HS-5 (cell line): Measurements from ENCODE around the gene VPS8.
A peak's percentile ranks its signal among the peaks of the same experiment; 100 is the strongest.
"Not testable (repeated sequence)": the region's sequence is repeated elsewhere in the genome, so short reads cannot be mapped to it uniquely, and the experiment has no call there.

Experiments used
- DNase-seq: peaks from one replicate; pipeline ENCODE4 v3.0.0-alpha.2; 2012; ENCODE audit warnings: low read depth

VPS8 gene

GRCh38 chr3:184872200-184872599 lies 60.2 kb downstream of the VPS8 start:
- DNase-seq = no peak

- DNase-seq = no peak
Measured at GRCh38 chr3:184873141-184873540, 61.2 kb downstream of the VPS8 start.

- DNase-seq = peak; percentile 10
Measured at GRCh38 chr3:184874709-184875644, 63.0 kb downstream of the VPS8 start.

- no peak for DNase-seq
Measured at GRCh38 chr3:184880276-184881019, 68.5 kb downstream of the VPS8 start.

DNA sequence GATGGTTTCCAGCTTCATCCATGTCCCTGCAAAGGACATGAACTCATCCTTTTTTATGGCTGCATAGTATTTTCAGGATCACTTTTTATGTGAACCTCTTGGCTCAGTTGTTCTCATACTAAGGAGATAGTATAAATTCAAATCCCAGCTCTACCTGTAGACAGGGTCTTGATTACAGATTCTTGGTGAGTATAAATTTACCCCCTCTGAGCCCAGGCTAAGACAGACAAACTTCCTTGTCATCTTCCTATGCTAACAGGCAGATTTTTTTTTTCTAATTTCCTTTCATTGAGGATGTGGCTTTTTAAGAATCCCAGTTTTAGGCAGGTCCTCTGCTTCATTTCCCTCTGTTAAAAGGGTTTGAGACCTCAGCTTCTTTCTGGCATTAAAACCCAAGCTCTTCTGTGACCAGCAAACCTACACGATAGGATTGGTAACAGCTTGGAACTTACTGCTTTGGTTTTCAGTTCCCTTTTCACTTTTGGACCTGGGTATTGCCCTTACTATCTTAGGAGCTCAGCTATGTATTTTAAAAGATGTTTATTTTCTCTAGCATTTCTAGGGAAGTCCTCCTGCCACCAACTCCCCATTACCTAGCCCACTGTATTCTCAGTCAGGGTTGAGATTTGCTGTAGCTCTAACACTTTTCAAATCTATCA lies 72.5 kb downstream of the VPS8 start:
- DNase-seq = no peak

- no peak for DNase-seq
Measured at GRCh38 chr3:184885112-184885511, 73.1 kb downstream of the VPS8 start.

- no peak for DNase-seq
Measured at GRCh38 chr3:184887574-184887973, 75.6 kb downstream of the VPS8 start.

DNA sequence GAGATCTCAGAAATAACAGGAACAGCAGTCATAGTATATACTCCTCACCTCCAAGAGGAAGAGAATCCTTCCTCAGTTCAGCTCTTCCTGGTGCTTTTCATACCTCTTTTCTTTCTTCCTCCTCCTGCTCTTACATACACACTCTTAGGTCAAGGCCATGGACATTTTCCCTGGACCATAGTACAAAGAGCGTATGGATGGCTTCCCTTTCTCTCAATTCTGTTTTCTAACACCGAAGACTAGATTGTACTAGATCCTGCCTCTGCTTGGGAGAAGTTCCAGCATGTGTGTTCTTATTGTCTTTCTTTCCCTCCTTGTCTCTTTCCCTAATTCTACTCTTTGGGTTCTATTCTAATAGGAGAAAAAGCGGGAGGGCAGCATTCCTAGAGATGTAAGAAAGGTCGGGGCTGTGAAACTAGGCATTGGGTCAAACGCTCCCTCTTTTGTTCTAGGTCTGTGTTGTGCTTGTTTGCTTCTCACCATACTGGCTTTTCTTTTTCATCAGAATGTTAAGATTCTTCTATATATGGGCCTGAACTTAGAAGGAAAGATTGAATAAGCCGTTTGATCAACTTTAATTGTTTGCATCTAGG lies 77.4 kb downstream of the VPS8 start:
- DNase-seq = no peak

DNA sequence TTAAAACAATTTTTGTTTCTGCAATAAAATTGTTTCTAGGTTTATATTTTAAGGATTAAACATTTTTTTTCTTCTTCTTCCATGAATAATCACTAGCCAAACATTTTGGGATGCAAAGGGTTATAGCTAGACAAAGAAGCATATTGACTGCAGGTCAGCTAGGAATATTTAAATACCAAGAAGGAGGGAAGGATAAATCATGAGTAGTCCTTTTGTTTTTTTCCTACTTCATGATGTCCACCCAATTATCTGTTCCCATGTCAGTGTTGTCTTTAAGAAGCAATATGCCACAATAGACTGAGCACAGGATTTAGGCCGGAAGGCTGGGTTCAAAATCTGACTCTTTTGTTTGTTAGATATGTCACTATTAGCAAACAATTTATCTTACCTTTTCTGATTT lies 82.1 kb downstream of the VPS8 start:
- DNase-seq = no peak

DNA sequence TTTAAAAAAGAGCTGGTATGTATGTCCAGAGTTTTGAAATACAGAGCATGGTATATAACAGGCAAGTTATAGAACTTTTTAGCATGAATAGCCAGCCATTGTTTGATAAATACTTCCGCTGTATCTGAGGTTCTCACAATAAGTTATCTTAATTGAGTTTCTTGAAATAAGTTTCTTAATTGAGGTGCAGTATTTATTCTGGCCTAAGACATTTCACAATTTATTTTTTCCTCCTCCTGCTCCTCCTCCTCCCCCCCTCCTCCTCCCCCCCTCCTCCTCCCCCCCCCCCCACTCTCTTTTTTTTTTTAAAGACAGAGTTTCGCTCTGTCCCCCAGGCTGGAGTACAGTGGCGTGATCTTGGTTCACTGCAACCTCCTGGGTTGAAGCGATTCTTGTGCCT lies 83.4 kb downstream of the VPS8 start:
- DNase-seq = no peak

DNA sequence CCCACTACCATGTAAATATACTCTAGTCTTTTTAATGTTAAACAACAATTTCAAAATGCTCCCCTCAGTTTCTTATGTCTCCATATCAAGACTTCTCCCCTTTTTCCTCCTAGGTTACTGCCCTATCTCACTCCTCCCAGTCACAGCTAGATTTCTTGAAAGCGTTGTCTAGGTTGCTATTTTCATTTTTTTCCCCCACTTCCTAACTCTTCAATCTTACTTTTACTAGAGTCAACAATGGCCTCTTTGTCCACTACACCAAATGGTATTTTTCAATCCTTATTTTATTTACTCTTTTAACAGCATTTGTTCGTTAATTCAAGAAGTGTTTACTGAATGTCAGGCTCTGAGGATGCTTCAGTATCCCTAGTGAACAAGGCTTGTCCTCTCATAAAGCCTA lies 84.4 kb downstream of the VPS8 start:
- DNase-seq = no peak

DNA sequence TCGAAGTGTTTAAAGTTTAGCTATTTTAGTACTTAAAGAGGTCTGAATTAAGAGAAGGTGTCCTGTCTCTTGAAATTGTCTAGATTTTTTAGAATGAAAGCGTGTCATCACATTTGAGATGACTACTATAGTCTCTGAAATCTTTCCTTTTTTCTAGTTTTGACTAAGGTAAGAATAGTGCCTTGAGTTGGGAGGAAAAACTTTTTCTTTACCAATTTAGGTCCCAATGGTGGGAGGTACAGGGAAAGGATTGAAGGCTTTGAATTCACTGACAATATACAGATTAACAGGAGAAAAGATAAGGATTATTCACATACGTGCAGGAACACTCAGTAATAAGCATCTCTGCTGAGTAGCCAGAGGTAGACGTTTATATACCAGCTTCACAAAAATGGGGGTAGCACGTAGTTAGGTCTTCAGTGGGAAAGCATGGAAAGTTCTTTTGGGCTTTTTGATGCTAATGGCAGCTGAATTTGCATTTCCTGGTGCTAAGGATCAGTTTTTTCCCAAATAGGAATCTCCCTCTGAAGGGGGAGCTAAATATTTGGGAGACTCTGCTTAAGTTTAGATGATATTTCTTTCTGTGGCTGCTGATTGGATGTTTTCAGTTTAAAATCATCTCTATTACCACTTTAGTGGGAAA lies 88.1 kb downstream of the VPS8 start:
- no peak for DNase-seq

DNA sequence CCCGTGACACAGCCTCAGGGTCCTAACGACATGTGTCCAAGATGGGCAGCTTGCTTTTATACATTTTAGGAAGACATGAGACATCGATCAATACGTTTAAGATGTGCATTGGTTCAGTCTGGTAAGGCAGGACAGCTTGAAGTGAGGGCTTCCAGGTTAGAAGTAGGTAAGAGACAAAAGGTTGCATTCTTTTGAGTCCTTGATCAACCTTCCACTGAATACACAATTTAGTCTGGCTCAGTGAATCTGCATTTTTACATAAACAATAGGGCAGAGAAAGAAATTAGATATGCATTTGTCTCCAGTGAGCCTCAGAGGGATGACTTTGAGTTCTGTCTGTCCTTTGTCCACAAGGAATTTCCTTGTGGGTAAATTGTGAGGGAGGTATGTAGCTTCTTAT lies 95.1 kb downstream of the VPS8 start:
- DNase-seq = not testable (repeated sequence)

DNA sequence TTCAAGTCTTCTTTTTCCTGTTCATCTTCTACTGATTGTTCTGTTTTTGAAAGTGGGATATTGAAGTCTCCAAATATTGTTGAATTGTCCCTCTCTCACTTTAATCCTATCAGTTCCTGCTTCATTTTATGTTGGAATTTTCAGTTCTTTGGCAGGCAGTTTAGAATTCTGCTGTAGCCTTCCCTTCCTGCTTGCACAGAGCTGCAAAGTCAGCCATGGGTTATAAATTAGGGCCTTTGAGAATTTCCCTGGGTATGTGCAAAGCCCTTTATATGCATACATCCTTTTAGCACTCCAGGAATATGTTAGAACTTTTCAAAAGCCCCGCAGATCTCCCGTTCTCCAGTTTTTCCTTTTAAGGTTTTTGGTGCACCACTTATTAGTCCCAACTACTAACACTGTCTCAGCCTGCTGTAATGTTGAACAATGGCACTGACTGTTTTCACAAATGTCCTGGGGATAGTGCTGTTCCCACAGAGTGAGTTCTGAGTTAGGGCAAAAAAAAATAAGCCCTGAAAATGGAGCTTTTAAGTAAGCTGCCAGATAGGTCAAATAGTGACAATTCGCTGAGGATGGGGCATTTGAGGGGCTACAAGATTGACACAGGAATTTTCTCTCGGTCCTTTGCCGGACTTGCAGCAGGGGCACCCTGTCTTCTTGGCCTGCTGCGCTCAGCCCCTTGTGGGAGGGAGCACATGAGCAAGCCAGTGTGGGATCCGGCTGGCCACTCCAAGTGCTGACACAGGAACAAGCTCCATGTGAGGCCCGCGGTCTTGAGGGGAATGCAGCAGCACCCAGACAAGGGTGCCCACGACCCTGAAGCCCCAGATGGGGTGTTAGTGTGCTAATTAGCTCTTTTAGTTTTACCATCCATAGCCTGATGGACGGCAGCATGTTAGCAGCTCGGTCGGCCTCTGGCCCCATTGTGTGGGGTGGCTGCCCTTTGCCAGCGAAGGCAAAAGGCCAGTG lies 96.0 kb downstream of the VPS8 start:
- DNase-seq = no peak

DNA sequence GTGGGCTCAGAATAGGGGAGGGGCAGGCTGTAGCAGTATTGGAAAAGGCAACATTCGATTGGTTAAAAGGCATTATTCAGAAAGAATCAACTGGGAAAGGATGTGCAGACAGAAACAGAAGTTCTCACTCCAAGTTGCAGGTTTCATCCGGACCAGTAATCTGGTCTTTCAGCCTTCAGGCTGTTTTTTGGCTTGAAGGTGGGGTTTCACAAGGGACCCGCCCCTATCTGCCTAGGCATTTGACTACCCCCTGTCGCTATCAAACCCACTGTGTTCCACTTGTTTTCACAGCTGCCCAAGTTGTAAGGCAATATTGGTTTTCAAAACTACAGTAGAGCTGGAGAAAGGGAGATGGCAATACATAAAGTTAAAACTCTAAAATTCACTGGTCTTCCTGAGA lies 96.9 kb downstream of the VPS8 start:
- no peak for DNase-seq

DNA sequence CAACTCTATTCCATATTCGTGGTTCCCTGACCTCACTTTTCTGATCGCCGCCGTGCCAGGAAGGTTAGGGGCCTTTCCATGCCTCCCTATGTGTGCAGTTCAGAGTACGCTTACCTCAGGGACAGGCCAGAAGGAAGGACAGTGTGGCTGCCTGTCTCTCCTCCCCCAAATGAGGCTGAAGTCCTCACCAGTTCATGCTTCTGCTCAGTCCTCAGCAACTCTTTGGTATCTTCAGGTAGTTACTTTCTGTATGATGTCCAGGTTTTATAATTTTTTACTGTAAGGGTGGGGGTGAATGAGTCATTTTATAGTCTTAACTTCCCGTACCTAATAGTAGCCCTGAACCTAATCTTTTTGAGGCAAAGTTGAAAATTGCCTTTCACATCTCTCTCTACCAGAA lies 98.7 kb downstream of the VPS8 start:
- no peak for DNase-seq

- no peak for DNase-seq
Measured at GRCh38 chr3:184911570-184911969, 99.6 kb downstream of the VPS8 start.

DNA sequence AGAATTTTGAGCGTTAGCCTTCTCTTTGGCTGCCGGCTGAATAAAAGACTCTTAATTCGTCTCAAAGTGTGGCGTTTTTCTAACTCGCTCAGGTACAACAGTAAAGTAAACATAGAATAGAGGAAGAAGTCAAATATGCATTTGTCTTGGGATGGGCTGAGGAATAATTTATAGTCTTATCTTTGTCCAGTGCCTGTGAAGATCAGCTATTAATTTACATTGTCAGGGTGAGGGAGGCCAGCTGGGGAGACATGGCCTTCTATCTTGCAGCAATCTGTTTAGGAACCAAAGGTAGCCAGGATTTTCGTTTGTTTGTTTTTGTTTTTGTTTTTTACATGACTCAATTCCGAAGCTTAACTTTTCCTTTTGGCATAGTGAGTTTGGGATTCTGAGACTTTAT lies 100.2 kb downstream of the VPS8 start:
- no peak for DNase-seq

GRCh38 chr3:184914628-184915027 lies 102.7 kb downstream of the VPS8 start:
- peak; percentile 19 for DNase-seq

DNA sequence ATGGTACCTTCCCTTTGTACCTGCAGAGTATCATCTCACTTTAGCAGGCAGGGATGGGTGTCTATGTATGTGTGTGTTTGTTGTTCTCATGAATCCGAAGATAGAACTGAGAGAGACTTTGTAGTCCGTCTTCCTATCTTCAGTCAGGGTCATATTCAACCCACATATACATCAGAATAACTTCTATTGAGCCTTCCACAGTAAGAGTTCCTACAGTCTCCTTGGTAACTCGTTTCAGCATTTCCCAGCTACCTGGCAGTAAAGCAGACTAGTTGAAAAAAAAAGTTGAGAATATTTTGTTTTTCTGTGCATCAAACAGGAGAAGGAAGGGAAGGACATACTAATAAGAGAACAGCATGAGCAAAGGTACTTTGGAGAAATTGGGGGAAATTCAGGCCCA lies 106.8 kb downstream of the VPS8 start:
- no peak for DNase-seq

DNA sequence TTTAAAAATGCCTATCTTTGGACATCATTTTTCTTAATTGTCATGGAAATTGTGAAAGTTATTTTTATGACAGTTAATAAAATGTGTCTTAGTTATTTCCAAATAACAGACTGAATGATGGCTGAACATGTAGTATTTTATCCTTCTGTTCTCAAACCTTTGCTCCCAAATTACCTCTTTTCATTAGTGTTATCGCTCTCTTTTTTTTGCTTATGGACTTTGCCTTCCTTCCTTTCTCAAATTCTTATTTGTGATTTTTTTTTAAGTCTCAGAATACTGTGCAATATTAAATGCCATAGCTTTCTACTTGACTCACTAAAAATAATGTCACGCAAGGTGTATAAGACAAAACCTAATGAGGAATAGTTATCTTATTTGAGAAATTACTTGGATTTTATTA lies 107.7 kb downstream of the VPS8 start:
- DNase-seq = no peak
